ENCODE measurements around the gene HIP1R.

DNA sequence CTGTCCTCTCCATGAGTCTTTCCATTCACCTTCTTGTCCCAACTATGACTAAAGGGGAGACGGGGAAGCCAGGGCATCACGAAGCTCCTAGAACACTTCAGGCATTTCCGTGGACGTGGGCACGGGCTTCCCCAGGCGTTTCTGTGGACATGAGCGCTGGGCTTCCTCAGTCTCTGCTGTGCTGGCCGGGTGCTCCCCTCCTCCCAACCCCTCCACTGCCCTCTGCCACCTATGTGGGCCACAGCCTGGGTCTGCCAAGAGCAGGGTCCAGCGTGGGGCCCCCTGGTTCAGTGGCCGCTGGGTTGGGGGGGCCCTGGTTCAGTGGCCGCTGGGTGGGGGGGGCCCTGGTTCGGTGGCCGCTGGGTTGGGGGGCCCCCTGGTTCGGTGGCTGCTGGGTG is 14.8 kb downstream of the HIP1R start:
- TF ChIP-seq, protein P1, sequence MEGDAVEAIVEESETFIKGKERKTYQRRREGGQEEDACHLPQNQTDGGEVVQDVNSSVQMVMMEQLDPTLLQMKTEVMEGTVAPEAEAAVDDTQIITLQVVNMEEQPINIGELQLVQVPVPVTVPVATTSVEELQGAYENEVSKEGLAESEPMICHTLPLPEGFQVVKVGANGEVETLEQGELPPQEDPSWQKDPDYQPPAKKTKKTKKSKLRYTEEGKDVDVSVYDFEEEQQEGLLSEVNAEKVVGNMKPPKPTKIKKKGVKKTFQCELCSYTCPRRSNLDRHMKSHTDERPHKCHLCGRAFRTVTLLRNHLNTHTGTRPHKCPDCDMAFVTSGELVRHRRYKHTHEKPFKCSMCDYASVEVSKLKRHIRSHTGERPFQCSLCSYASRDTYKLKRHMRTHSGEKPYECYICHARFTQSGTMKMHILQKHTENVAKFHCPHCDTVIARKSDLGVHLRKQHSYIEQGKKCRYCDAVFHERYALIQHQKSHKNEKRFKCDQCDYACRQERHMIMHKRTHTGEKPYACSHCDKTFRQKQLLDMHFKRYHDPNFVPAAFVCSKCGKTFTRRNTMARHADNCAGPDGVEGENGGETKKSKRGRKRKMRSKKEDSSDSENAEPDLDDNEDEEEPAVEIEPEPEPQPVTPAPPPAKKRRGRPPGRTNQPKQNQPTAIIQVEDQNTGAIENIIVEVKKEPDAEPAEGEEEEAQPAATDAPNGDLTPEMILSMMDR (IDR thresholded peaks at IDR 0.05) = no peak
- TF ChIP-seq POLR2A (IDR thresholded peaks at IDR 0.05) = no peak

Data from heart left ventricle (tissue), 13 donors.